ENCODE measurements around the gene SAFB. TPM values are rescaled to one million over a fixed set of nuclear protein-coding genes. Genes with fewer than 3 reads are reported as not detected.

The SAFB gene
- total RNA-seq, 4 donors from 2014 or later, result 90.5 to 368 (median 185) TPM

GRCh38 chr19:5648464-5648863, 25.6 kb downstream of the SAFB start:
- Histone ChIP-seq H3K9me3 (no peaks in the 10 kb centered on the region), H3K36me3 (peaks cover 0 to 84% (median 44%) of the 10 kb centered on the region in 4 donors), H3K4me3 (no peak overlapping the region), H3K4me1 (no peaks in the 10 kb centered on the region), H3K27ac (no peak overlapping the region), H3K27me3 (no peaks in the 10 kb centered on the region)
- TF ChIP-seq CTCF (IDR thresholded peaks at IDR 0.05) (no peak), POLR2A (IDR thresholded peaks at IDR 0.05) (no peak), EP300 (IDR thresholded peaks at IDR 0.05; ENCODE audit: low read depth) (no peak), POLR2AphosphoS5 (IDR thresholded peaks at IDR 0.05) (no peak)
- WGBS, 2 donors (ENCODE audit: low coverage in 1 of 2), result 93 to 95% methylated on average over 4 to 11 of the region's 11 CpGs
- no peak for DNase-seq
- in situ Hi-C loops (cut with MboI; ENCODE audit: low pct_ligation_motif_present in 1 of 4, low pct_unique_long_range_greater_than_20kb in 1 of 4, low sequenced_read_pairs in 3 of 4) (no loop called here), intact Hi-C loops (cut with DNase I; ENCODE audit: low total_unique reads) (no loop called here)

DNA sequence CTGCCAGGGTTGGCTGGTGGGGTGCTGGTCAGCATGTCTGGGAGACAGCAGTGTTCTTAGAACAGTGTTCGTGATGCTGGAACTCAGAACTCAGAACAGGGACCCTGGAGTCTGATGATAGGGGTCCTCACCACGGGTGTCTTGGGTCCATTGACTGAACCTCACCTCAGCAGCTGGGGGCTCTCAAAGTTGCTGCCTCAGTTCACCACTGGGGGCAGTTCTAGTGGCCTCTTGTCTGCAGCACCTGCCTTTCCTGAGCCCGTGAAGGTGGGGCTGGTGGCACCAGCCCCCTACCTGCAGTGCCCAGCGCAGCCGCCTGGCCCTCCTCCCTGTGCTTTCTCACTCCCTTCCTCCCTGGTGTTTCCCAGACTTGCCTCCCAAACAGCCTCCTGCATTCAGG, 28.5 kb downstream of the SAFB start:
- no peak overlapping the region for H3K27ac ChIP-seq
- H3K36me3 ChIP-seq, result peaks cover 0 to 86% (median 44%) of the 10 kb centered on the region in 4 donors
- H3K9me3 ChIP-seq, result no peaks in the 10 kb centered on the region
- TF ChIP-seq EP300 (IDR thresholded peaks at IDR 0.05; ENCODE audit: low read depth), result no peak
- no peak for DNase-seq
- H3K27me3 ChIP-seq, result no peaks in the 10 kb centered on the region
- in situ Hi-C loops (cut with MboI; ENCODE audit: low pct_ligation_motif_present in 1 of 4, low pct_unique_long_range_greater_than_20kb in 1 of 4, low sequenced_read_pairs in 3 of 4) (no loop called here), intact Hi-C loops (cut with DNase I; ENCODE audit: low total_unique reads) (no loop called here)
- 92% methylated on average over 5 of the region's 5 CpGs; no CpG with 5 or more reads in 1 of the 2 donors for WGBS, 2 donors (ENCODE audit: low coverage in 1 of 2)
- no peaks in the 10 kb centered on the region for H3K4me1 ChIP-seq
- no peak overlapping the region for H3K4me3 ChIP-seq

GRCh38 chr19:5652261-5652660, 29.4 kb downstream of the SAFB start:
- intact Hi-C loops (cut with DNase I; ENCODE audit: low total_unique reads) (no loop called here), in situ Hi-C loops (cut with MboI; ENCODE audit: low pct_ligation_motif_present in 1 of 4, low pct_unique_long_range_greater_than_20kb in 1 of 4, low sequenced_read_pairs in 3 of 4) (no loop called here)
- H3K36me3 ChIP-seq, result peaks cover 0 to 87% (median 42%) of the 10 kb centered on the region in 4 donors
- DNase-seq, result no peak
- no peak overlapping the region for H3K4me3 ChIP-seq
- TF ChIP-seq POLR2AphosphoS5 (IDR thresholded peaks at IDR 0.05) (no peak), EP300 (IDR thresholded peaks at IDR 0.05; ENCODE audit: low read depth) (no peak), POLR2A (IDR thresholded peaks at IDR 0.05) (no peak), CTCF (IDR thresholded peaks at IDR 0.05) (no peak)
- no peak overlapping the region for H3K27ac ChIP-seq
- no peaks in the 10 kb centered on the region for H3K9me3 ChIP-seq
- 87 to 93% methylated on average over 3 to 10 of the region's 10 CpGs for WGBS, 2 donors (ENCODE audit: low coverage in 1 of 2)
- H3K27me3 ChIP-seq, result no peaks in the 10 kb centered on the region
- H3K4me1 ChIP-seq, result no peaks in the 10 kb centered on the region

DNA sequence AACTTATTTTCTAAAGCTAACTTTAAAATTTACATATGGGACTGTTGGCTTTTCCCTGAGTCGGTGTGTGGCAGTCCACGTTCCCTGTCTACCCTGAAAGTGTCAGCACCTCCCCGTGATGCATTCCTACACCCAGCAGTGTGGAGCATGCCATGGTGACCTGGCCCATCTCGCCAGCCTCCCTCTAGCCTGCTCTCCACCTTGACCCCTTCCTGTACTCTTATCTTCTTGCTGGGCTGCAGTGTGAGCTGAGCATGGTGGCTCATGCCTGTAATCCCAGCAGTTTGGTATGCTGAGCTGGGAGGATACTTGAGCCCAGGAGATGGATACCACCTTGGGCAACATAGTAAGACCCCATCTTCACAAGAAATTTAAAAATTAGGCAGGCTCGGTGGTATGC, 32.0 kb downstream of the SAFB start:
- H3K36me3 ChIP-seq, result peaks cover 0 to 97% (median 43%) of the 10 kb centered on the region in 4 donors
- DNase-seq, result no peak
- H3K27ac ChIP-seq, result no peak overlapping the region
- intact Hi-C loops (cut with DNase I; ENCODE audit: low total_unique reads) (no loop called here), in situ Hi-C loops (cut with MboI; ENCODE audit: low pct_ligation_motif_present in 1 of 4, low pct_unique_long_range_greater_than_20kb in 1 of 4, low sequenced_read_pairs in 3 of 4) (no loop called here)
- WGBS, 2 donors (ENCODE audit: low coverage in 1 of 2), result 91% methylated on average over 5 of the region's 5 CpGs; no CpG with 5 or more reads in 1 of the 2 donors
- no peak for TF ChIP-seq CTCF (IDR thresholded peaks at IDR 0.05)
- TF ChIP-seq EP300 (IDR thresholded peaks at IDR 0.05; ENCODE audit: low read depth), result no peak
- no peak for TF ChIP-seq POLR2A (IDR thresholded peaks at IDR 0.05)
- no peak for TF ChIP-seq POLR2AphosphoS5 (IDR thresholded peaks at IDR 0.05)
- no peaks in the 10 kb centered on the region for H3K27me3 ChIP-seq
- no peaks in the 10 kb centered on the region for H3K4me1 ChIP-seq
- no peak overlapping the region for H3K4me3 ChIP-seq
- H3K9me3 ChIP-seq, result no peaks in the 10 kb centered on the region

DNA sequence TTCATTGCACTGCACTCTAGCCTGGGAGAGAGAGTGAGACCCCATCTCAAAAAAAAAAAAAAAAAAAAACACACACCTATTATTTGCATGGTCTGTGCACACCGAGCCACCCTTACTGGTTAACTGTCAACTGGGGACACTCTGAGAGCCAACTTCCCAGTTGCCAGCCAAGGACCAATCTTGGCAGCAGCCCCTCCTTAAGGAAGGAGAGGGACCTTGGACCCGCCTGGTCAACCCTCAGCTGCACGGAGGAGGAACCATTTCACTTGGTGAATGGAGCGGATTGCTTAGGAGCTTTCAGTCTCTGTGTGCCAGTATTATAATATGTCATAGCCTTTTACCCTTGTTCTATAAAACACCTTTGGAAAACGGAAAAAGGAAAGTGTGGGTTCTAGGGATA, 32.5 kb downstream of the SAFB start:
- intact Hi-C loops (cut with DNase I; ENCODE audit: low total_unique reads), result no loop called here
- Histone ChIP-seq H3K27ac (peak overlapping the region in 2 of 4 donors; percentile 8 to 18), H3K4me3 (no peak overlapping the region), H3K36me3 (peaks cover 0 to 93% (median 42%) of the 10 kb centered on the region in 4 donors), H3K4me1 (no peaks in the 10 kb centered on the region), H3K9me3 (no peaks in the 10 kb centered on the region), H3K27me3 (no peaks in the 10 kb centered on the region)
- no peak for TF ChIP-seq EP300 (IDR thresholded peaks at IDR 0.05; ENCODE audit: low read depth)
- no peak for TF ChIP-seq POLR2AphosphoS5 (IDR thresholded peaks at IDR 0.05)
- TF ChIP-seq POLR2A (IDR thresholded peaks at IDR 0.05), result no peak
- TF ChIP-seq CTCF (IDR thresholded peaks at IDR 0.05), result no peak
- DNase-seq, result no peak
- WGBS, 2 donors (ENCODE audit: low coverage in 1 of 2), result 38 to 74% methylated on average over 1 to 5 of the region's 5 CpGs
- in situ Hi-C loops (cut with MboI; ENCODE audit: low pct_ligation_motif_present in 1 of 4, low pct_unique_long_range_greater_than_20kb in 1 of 4, low sequenced_read_pairs in 3 of 4), result no loop called here

Data from transverse colon (tissue), 4 donors.